DOHH2 (cell line): ENCODE data around the gene DOCK4.

ENCODE experiments used
- EZH2phosphoT487 ChIP-seq: fragments of 200-600 bp; sonication (generic); IDR thresholded peaks from 2 replicates; pipeline ENCODE4 v1.6.1; 2017; ENCODE audit warnings: borderline replicate concordance, mild to moderate bottlenecking, antibody characterized with exemption, low read length, moderate library complexity, mixed read lengths
- TF ChIP-seq, protein P1 (sequence below): fragments of 200-600 bp; sonication (generic); IDR thresholded peaks from one replicate; pipeline ENCODE4 v1.5.1; 2014; ENCODE audit warnings: antibody characterized with exemption, mild to moderate bottlenecking, low read depth, low read length; ENCODE audit not compliant: poor library complexity, severe bottlenecking

DNA sequence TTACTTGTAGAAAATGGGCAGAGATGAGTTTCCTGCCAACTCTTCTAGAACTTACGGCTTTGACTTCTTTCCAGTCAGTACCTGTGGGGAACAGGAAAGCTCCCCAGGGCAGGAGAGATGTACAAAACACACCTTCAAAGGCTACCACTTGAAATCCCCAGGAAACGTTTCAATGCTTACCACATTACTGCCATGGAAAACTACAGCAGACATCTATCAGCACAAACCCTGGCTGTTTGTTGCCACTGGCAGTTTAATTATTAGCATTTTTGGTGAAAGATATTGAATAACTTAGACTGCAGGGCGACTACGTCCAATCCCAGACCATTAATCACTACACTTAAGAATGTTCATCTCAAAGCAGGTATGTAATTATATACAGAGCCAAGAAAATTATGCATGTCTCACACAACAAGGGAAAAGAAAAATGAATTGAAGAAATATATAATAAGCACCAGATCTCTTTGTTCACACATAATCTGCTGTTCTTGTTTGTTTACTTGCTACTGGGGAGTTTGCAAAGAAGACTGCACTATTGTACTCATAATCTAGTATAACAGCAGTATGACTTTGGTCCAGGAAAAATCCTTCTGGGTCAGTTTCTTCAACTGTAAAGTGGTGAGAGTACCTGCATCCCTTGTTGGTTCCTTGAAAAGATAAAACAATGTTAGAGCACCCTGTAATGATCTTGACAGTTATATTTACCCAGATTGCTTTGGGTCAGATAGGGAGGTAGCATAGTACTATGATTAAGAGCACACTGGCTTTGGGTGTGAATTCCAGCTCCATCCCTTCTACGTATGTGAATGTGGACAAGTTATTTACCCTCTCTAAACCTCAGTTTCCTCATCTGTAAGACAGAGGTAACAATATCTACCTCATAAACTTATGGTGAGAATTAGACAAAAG lies 138.3 kb downstream of the DOCK4 start:
- TF ChIP-seq, protein P1, sequence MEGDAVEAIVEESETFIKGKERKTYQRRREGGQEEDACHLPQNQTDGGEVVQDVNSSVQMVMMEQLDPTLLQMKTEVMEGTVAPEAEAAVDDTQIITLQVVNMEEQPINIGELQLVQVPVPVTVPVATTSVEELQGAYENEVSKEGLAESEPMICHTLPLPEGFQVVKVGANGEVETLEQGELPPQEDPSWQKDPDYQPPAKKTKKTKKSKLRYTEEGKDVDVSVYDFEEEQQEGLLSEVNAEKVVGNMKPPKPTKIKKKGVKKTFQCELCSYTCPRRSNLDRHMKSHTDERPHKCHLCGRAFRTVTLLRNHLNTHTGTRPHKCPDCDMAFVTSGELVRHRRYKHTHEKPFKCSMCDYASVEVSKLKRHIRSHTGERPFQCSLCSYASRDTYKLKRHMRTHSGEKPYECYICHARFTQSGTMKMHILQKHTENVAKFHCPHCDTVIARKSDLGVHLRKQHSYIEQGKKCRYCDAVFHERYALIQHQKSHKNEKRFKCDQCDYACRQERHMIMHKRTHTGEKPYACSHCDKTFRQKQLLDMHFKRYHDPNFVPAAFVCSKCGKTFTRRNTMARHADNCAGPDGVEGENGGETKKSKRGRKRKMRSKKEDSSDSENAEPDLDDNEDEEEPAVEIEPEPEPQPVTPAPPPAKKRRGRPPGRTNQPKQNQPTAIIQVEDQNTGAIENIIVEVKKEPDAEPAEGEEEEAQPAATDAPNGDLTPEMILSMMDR, result no peak
- no peak for TF ChIP-seq EZH2phosphoT487
